ENCODE results near the gene ATP5PD. TPM values are rescaled to one million over a fixed set of nuclear protein-coding genes. Genes with fewer than 3 reads are reported as not detected.

The ATP5PD gene
- total RNA-seq, 1 donor from 2014 or later, result 155 TPM

GRCh38 chr17:74998783-74999182 is 48.0 kb downstream of the ATP5PD start:
- ATAC-seq (no peak), DNase-seq (no peak)
- TF ChIP-seq CTCF (IDR thresholded peaks at IDR 0.05), result no peak
- Histone ChIP-seq H3K4me1 (no peaks in the 10 kb centered on the region), H3K27me3 (no peaks in the 10 kb centered on the region), H3K9me3 (no peaks in the 10 kb centered on the region), H3K4me3 (no peak overlapping the region), H3K36me3 (peaks cover 15% of the 10 kb centered on the region), H3K27ac (no peak overlapping the region)
- intact Hi-C loops (cut with DNase I), result no loop called here

- Histone ChIP-seq H3K27ac (no peak overlapping the region), H3K9me3 (no peaks in the 10 kb centered on the region), H3K27me3 (no peaks in the 10 kb centered on the region), H3K36me3 (peaks cover under 1% of the 10 kb centered on the region), H3K4me1 (no peaks in the 10 kb centered on the region), H3K4me3 (no peak overlapping the region)
- ATAC-seq, result no peak
- TF ChIP-seq CTCF (IDR thresholded peaks at IDR 0.05), result no peak
- DNase-seq, result no peak
- intact Hi-C loops (cut with DNase I), result no loop called here
Measured at GRCh38 chr17:74995847-74996246, 50.9 kb downstream of the ATP5PD start.

GRCh38 chr17:74994440-74994839 is 52.3 kb downstream of the ATP5PD start:
- DNase-seq (no peak), ATAC-seq (no peak)
- H3K9me3 ChIP-seq, result no peaks in the 10 kb centered on the region
- H3K4me1 ChIP-seq, result peaks cover 3% of the 10 kb centered on the region
- intact Hi-C loops (cut with DNase I), result no loop called here
- no peak overlapping the region for H3K27ac ChIP-seq
- no peaks in the 10 kb centered on the region for H3K27me3 ChIP-seq
- no peak for TF ChIP-seq CTCF (IDR thresholded peaks at IDR 0.05)
- no peak overlapping the region for H3K4me3 ChIP-seq
- H3K36me3 ChIP-seq, result no peaks in the 10 kb centered on the region

- Histone ChIP-seq H3K9me3 (no peaks in the 10 kb centered on the region), H3K4me3 (no peak overlapping the region), H3K36me3 (no peaks in the 10 kb centered on the region), H3K27ac (peak overlapping the region; percentile 56), H3K4me1 (peaks cover 6% of the 10 kb centered on the region), H3K27me3 (no peaks in the 10 kb centered on the region)
- DNase-seq, result no peak
- intact Hi-C loops (cut with DNase I), result no loop called here
- no peak for TF ChIP-seq CTCF (IDR thresholded peaks at IDR 0.05)
- ATAC-seq, result no peak
Measured at GRCh38 chr17:74992223-74992622, 54.5 kb downstream of the ATP5PD start.

GRCh38 chr17:74990581-74991105 is 56.1 kb downstream of the ATP5PD start:
- H3K27ac ChIP-seq, result no peak overlapping the region
- peaks cover 12% of the 10 kb centered on the region for H3K4me1 ChIP-seq

More at GRCh38 chr17:74990581-74991105, 56.1 kb downstream of the ATP5PD start:
- Histone ChIP-seq H3K36me3 (no peaks in the 10 kb centered on the region), H3K9me3 (no peaks in the 10 kb centered on the region), H3K27me3 (no peaks in the 10 kb centered on the region), H3K4me3 (no peak overlapping the region)
- DNase-seq (no peak), ATAC-seq (no peak)
- intact Hi-C loops (cut with DNase I), result no loop called here
- no peak for TF ChIP-seq CTCF (IDR thresholded peaks at IDR 0.05)

Other genes starting within 250 kb of the ATP5PD start
- not detected for gene GRIN2C, start 187.1 kb downstream of the ATP5PD start, total RNA-seq
- gene FDXR, start 174.0 kb downstream of the ATP5PD start, total RNA-seq, result 11.2 TPM
- not detected for gene FADS6, start 153.3 kb downstream of the ATP5PD start, total RNA-seq
- gene USH1G, start 123.7 kb downstream of the ATP5PD start, total RNA-seq, result not detected
- gene OTOP2, start 122.7 kb downstream of the ATP5PD start, total RNA-seq, result not detected
- gene OTOP3, start 111.1 kb downstream of the ATP5PD start, total RNA-seq, result not detected
- gene HID1, start 74.2 kb downstream of the ATP5PD start, total RNA-seq, result 33.5 TPM
- 21.8 TPM for gene CDR2L, start 59.3 kb downstream of the ATP5PD start, total RNA-seq
- gene MRPL58, start 34.3 kb downstream of the ATP5PD start, total RNA-seq, result 21.6 TPM
- gene KCTD2, start 256 bp upstream of the ATP5PD start, total RNA-seq, result 25.3 TPM
- gene SLC16A5, start 41.0 kb upstream of the ATP5PD start, total RNA-seq, result 40.5 TPM
- gene ARMC7, start 63.0 kb upstream of the ATP5PD start, total RNA-seq, result 18.0 TPM
- 35.8 TPM for gene NT5C, start 84.8 kb upstream of the ATP5PD start, total RNA-seq
- gene JPT1, start 107.5 kb upstream of the ATP5PD start, total RNA-seq, result 47.8 TPM
- 316 TPM for gene SUMO2, start 136.0 kb upstream of the ATP5PD start, total RNA-seq
- gene NUP85, start 158.7 kb upstream of the ATP5PD start, total RNA-seq, result 63.7 TPM
- gene GGA3, start 214.6 kb upstream of the ATP5PD start, total RNA-seq, result 52.7 TPM
- gene MRPS7, start 214.9 kb upstream of the ATP5PD start, total RNA-seq, result 34.7 TPM
- 25.7 TPM for gene MIF4GD, start 224.3 kb upstream of the ATP5PD start, total RNA-seq
- 29.4 TPM for gene SLC25A19, start 242.5 kb upstream of the ATP5PD start, total RNA-seq